Stimulated activated CD8-positive, alpha-beta memory T cell treated with anti-CD3 and anti-CD28 coated beads, Interleukin-4, amount 100 ng/mL, for 24 hours (primary cell): ENCODE results near the gene GRPR.
A peak's percentile ranks its signal among the peaks of the same experiment; 100 is the strongest.

ENCODE experiments used
- DNase-seq: peaks from one replicate; pipeline ENCODE4 v3.0.0-alpha.2; 2020; ENCODE audit warnings: low read depth

Gene GRPR

DNA sequence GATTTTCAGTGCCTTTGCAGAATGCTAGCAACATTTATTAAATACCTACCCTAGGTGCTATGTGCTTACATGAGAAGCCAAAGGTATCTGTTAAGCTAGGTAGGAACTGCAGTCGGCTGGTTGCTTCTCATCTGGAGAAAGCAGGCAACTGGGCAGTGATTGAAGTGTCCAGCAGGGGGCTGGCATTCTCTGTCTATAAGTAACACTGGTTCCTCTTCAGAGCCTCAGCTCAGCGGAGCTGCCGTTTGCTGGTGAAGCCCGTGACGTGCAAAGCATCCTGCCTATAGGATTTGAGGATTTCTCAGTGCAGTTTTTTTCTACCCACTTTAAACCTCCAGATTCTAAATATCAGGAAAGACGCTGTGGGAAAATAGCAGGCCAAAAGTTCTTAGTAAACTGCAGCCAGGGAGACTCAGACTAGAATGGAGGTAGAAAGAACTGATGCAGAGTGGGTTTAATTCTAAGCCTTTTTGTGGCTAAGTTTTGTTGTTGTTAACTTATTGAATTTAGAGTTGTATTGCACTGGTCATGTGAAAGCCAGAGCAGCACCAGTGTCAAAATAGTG is at the start of gene GRPR:
GRPR (plus strand) TSS at position 344 of the 565 bp plus-strand sequence. CDS start 389 bp downstream, outside the sequence.
- peak; percentile 44 for DNase-seq

- no peak for DNase-seq
These were observed 48.3 kb upstream of the GRPR start for GRCh38 chrX:16075087-16075486.

- DNase-seq, result no peak
These were observed 46.5 kb upstream of the GRPR start for GRCh38 chrX:16076834-16077233.

DNA sequence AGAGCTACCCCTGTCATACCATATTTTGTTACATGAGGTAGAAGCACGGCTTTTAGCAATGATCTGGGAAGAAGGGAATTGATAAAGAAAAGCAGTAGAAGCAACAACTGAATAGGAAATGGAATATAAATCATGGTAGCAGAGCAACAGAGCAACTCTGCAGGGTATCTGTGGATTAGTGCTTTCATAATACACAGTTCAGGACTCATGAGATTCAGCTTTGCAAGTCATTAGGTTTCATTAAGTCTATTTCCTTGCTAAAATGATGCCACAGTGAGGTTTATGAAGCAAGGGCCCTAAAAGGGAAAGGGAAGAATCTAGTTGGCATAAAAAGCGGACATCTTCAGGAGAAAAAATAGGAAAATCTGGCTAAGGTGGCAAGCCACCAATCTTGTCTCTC is 45.6 kb upstream of the GRPR start:
- DNase-seq, result no peak

GRCh38 chrX:16081357-16081756 is 42.0 kb upstream of the GRPR start:
- no peak for DNase-seq

- no peak for DNase-seq
These were observed 40.8 kb upstream of the GRPR start for GRCh38 chrX:16082470-16083085.

- no peak for DNase-seq
These were observed 36.3 kb upstream of the GRPR start for GRCh38 chrX:16087076-16087475.

GRCh38 chrX:16089086-16089485 is 34.3 kb upstream of the GRPR start:
- DNase-seq, result no peak

- DNase-seq, result no peak
These were observed 27.2 kb upstream of the GRPR start for GRCh38 chrX:16096141-16096540.

DNA sequence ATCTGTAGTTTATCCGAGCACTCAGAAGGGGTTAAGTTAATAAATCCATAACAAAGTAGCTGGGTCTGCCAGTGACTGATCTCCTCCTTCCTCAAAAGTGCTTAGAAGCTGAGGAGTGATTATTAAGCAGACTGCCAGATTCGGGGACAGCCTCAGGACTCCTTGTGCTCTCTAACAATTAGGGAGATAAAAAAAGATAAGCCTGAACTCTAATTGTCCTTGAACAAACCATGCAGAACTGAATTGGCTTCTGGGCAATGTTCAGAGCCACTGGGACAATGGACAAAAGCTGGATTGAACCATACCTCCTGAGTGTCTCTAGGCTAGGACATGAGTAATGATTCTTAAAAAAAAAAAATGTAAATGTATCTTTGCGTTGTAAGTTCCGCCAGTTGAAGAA is 22.7 kb upstream of the GRPR start:
- DNase-seq, result no peak

DNA sequence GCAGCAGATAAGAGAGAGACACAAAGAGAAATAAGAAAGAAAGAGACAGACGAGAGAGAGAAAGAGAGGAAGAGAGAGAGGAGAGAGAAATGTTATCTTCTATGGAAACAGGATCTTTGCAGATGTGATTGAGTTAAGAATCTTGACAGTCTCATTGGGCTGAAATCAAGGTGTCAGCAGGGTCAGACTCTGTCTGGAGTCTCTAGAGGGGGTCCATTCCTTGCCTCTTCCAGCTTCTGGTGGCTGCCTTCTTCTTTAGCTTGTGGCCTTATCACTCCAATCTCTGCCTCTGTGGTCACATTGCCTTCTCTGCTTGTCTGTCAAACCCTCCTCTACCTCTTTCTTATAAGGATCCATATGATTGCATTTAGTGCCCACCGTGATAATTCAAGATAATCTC is 21.8 kb upstream of the GRPR start:
- DNase-seq, result no peak

DNA sequence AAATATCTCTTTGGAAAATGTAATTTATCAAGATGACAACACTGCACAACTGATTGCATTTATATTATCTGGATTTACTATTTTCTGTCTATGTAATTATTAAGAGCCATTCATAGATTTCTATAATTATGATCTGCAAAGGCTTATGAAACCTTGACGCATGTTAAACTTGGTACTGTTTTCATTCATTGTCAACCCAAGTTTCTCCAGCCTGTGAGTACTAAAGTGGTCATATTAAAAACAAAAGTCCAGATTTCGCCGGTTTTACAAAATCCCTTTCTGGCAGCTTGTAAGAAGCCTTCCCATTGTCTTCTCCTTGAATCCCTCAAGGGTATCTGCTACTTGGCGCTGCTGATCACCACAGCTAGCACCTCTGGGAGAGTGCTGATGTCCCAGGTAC is 19.7 kb upstream of the GRPR start:
- DNase-seq, result no peak

GRCh38 chrX:16112428-16112827 is 10.9 kb upstream of the GRPR start:
- no peak for DNase-seq

- no peak for DNase-seq
These were observed 9.3 kb upstream of the GRPR start for GRCh38 chrX:16113978-16114565.

DNA sequence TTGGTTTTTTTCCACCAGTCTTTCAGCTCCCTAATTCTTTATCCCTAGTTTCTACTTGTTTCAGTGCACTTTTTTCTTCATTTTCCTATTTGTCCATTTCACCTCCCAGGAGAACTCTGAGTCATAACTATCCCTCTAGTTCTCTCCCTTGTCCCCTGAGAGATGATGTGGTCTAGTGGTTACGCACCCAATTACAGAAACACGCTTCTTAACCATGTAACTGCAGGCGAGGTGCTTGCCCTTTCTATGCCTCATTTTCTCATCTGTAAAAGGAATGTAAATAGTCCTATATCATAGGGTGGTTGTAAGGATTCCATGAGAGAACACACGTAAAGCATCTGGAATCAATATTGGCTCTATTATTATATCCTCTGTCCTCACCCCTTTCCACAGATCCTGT is 8.8 kb upstream of the GRPR start:
- no peak for DNase-seq

GRCh38 chrX:16119353-16120220 is 3.8 kb upstream of the GRPR start:
- no peak for DNase-seq

GRCh38 chrX:16120431-16120830 is 2.9 kb upstream of the GRPR start:
- no peak for DNase-seq

GRCh38 chrX:16124201-16124600 is 836 bp downstream of the GRPR start:
- DNase-seq, result no peak

- DNase-seq, result no peak
These were observed 2.3 kb downstream of the GRPR start for GRCh38 chrX:16125520-16126149.

- no peak for DNase-seq
These were observed 7.3 kb downstream of the GRPR start for GRCh38 chrX:16130707-16131106.

- DNase-seq, result no peak
These were observed 11.6 kb downstream of the GRPR start for GRCh38 chrX:16134936-16135335.

DNA sequence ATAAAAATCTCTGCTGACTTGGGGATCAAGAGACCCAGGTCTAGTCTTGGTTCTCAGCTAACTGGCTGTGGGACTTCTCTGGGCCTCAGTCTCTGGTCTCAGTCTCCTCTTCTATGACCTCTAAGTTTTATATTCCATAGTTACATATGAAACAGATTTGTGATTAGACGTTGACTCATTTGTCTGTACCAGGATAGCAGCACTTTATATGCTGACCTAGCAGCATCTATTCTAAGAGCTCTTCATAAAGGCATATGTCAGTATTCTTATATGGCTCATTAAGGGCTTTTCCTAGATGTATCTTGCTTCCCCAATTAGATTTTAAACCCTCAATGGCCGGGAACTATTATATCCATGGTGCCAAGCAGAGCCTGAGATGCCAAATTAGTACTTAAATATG is 12.7 kb downstream of the GRPR start:
- DNase-seq, result no peak
